ENCODE measurements around the gene ZNF654. TPM values are rescaled to one million over a fixed set of nuclear protein-coding genes. Genes with fewer than 3 reads are reported as not detected.
"Not testable (repeated sequence)": the region's sequence is repeated elsewhere in the genome, so short reads cannot be mapped to it uniquely, and the experiment has no call there.

The ZNF654 gene
- total RNA-seq, 1 donor from 2014 or later: 30.3 TPM

DNA sequence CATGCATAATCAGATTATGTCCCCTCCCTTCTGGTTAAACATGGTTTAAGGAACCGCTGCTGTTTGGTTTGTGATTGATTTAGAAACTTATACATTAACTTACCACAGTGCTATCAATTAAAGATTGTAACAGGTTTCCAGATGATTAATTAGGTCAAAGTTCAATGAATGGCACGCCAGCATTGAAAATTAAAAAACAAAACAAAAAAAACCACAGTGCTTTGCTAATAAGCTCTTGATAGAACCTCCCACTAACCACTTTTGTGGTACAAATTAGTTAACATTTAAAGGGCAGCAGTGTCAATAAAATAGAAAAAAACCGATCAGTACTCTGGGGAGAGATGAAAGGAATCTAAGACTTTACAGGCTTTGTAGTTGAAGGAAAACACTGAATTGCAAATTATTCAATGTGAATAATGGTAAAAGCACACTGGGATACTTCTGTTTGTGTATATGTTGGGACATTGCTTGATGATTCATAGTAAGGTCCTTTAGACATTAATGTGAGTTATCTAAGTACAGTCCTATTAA is 83.1 kb downstream of the ZNF654 start:
- no peak for DNase-seq

DNA sequence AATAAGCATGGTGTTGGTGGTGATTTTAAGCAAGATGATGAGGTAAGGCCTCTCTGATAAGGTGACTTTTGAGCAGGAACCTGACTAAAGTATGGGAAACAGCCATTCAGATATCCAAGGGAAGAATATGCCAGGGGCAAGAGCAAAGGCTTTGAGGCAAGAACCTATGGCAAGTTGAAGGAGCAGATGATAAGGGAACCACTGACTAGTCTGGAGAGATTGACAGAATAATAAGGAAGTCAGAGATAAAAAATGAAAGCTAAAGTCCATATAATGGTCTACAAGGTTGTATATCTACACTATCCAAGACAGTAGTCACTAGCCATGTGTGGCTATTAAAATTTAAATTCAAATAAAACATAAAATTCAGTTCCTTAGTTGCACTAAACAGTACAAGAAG is 88.2 kb downstream of the ZNF654 start:
- DNase-seq: no peak

DNA sequence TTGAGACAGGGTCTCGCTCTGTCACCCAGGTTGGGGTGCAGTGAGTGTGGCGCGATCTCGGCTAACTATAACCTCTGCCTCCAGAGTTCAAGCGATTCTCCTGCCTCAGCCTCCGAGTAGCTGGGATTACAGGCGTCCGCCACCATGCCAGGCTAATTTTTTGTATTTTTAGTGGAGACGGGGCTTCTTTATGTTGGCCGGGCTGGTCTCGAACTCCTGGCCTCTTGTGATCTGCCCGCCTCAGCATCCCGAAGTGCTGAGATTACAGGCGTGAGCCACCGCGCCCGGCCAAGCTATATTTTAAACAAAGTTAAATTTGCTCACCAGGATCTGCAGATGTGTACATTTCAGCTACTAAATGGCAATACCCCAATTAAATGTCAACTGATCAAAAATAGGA is 89.6 kb downstream of the ZNF654 start:
- no peak for DNase-seq

DNA sequence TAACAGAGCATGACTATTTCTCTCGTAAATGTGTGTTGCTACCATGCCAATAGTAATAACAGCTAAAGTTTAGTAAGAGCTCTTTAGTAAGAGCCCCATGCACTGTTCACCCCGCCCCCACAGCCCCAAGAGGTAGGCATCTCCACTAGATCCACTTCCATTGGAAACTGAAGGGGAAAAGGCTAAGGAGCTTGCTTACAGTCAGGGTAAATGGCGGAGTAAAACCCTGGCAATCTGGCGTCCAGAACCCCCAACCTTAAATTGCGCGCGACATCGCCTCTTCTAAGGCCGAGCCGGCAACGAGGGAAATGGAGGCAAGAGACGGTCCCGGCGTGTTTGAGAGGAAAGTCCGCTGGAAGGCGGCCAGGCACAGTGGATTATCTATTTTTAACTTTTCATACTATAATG is 90.0 kb downstream of the ZNF654 start:
- DNase-seq: peak; percentile 15

DNA sequence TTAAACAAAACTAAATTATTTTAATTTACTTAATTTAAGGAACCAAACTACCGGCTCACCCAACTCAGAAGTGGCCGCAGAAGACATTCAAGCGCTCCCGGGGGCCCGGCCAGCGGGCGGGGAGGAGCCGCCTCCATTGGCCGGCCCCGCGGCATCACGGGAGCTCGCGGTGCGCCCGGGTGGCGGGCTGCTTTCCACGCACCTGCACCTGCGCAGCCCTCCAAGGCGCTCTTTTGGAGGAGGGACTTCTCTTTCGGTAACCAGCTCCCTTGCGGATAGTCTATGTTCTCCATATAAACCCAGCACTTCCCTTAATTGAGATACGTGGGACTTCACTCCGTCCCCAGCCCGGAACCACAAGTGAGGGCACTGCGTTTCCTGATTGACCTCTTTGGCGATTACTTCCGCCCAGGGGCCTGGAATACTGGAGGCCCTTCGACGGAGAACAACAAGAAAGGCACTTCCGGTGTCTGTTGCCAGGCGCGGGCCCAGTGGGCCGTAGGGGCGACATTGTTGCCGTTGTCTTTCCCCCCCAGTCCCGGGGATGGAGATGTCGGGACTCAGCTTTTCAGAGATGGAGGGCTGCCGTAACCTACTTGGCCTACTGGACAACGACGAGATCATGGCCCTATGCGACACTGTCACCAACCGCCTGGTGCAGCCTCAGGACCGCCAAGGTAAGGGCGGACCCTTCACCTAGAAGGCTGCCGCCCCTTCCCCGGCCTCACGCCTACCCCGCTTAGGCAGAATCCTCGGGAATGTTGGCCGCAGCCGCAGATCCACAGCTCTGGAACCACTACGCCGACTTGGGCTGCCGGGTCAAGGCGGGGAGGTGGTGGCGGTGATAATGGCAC is 90.7 kb downstream of the ZNF654 start, which contains the start of gene C3orf38:
C3orf38 (plus strand) TSS at position 451 of the 854 bp plus-strand sequence; CDS start at position 545, 94 bp downstream.
- peak; percentile 83 for DNase-seq

DNA sequence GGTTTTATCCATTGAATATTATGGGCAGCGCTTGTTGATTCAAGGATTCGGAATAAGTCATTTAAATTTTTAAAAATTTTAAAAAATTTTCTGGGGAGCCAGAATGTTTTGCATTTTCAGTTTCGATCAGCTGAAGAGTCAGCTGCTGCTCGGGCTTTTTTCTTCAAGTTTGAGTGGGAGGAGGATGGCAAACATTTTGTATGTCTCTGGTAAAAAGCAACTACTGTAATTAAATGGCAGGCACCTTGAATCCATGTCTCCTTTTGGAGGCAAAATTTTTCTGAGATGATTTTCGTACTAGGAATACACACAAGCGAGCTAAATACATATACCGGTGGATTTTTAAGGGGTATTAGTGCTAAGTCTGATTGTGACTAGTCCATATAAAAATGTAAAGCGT is 91.3 kb downstream of the ZNF654 start:
- no peak for DNase-seq

DNA sequence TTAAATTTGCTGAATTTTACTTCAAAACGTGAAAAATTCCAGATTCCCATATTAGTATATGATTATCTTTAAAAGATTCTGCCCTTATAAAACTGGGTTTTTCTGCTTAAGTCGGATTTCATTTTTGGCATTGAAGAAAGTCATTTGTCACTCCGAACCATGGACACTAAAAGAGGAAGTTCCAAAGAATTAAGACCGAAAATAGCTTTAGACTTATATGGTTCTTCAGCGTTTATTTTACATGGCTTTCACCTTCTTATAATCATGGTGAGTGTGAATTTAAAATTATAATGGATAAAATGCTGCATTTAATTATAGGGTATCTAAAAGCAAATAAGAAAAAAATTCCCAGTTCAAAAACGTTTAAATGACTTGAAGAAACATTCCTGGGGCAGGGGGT is 91.8 kb downstream of the ZNF654 start:
- DNase-seq: no peak

DNA sequence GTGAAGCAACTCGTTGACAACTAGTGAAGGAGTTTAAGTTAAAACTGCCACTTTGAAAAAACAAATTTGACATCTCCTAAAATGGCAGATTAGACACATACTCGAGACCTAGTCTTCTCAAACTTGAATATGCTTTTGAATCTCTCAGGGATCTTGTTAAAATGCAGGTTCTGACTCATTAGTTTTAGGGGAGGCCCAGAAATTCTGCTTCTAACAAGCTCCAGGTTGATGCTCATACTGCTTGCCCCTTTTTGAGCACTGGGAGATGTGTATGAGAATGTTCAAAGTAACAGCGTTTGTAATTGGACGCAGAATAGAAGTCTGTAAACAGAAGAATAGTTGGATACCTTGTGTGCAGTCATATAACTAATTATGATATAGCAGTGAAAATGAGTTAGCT is 92.3 kb downstream of the ZNF654 start:
- DNase-seq: no peak

DNA sequence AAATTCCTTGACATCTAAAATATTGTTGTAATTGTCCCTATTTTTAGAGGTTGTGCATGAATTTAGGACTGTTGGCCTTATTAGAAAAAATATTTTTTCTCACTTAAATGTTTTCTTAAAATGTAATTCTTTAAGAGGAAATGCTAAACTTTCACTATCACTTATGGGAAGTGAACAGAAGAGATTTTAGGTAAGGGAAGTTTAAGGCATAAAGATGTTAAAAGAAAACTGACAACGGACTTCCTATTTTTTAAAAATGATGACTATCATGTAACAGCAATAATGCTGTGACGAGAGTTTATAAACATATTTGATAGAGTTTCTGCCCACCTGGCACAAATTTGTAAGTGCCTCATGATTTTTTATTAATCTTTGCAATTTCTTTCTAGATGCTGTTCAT is 93.8 kb downstream of the ZNF654 start:
- no peak for DNase-seq

DNA sequence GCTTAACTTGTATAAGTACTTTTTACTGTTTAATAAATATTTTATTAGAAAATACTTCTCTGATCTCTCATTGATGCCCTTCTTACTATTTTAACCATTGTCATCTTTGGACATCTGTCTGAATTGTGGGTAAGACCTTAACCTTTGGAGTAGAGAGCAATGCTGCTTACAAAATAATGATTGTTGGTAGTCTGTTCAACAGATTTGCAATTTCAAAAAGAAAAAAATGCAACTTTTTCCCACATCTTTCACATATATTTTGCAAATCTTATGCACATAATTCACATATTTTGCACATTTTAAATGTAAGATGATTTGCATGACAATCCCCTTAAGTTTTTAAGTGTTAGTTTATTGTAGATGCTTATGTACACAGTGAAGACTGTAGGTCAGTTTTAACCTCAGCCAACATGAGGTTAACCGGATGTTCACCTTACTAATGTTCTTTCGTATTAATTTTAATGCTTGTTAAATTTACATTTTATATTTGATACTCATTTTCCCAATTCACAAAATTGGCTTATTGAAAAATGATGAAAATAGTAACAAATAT is 107.4 kb downstream of the ZNF654 start:
- no peak for DNase-seq

DNA sequence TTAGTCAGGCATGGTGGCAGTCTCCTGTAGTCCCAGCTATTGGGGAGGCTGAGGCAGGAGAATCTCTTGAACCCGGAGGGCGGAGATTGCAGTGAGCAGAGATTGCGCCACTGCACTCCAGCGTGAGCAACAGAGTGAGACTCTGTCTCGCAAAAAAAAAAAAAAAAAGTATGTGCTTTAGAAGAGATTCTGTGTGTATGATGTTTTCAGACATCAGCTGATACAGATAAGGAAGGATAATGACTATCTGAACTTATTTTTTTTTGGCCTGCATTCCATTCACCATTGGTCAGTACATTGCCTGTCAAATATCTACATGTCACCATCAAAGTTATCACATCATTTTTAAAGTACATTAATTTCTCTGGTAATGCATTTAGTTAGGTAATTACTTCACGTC is 108.1 kb downstream of the ZNF654 start:
- no peak for DNase-seq

DNA sequence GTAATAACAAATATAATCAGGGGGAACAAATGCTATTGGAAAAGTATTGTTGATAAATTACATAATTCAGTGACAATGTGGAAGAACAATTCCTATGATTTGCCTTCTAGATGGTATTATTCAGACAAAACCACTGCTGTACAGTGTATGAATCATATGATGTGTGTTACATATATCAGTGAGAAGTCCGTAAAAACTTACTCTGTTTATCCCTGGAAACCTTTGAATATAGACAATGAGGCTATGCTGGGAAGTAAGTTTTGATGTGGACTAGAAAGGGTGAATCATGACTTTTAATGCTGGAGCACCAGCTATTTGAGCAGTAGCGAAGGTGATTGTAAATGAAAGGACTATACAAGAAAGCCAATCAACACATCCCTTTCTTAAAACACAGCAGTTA is 108.6 kb downstream of the ZNF654 start:
- no peak for DNase-seq

DNA sequence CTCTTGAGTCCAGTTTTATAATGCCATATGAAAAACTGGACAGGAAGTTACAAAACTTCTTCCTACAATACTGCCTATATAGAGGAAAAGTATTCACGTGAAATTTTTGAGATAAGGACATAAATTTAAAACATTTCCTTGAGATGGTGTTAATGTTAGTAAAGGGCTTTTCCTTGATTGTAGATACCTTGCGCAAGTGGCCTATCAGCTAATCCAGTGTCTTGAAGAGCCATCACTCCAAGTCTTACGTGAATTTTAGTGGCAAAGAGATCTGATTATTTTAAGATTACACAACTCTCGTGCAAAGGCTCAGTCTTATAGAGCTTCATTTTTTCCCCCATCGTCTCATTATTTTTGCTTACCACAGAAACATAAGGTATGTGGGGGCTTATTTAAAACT is 109.1 kb downstream of the ZNF654 start:
- DNase-seq: no peak

DNA sequence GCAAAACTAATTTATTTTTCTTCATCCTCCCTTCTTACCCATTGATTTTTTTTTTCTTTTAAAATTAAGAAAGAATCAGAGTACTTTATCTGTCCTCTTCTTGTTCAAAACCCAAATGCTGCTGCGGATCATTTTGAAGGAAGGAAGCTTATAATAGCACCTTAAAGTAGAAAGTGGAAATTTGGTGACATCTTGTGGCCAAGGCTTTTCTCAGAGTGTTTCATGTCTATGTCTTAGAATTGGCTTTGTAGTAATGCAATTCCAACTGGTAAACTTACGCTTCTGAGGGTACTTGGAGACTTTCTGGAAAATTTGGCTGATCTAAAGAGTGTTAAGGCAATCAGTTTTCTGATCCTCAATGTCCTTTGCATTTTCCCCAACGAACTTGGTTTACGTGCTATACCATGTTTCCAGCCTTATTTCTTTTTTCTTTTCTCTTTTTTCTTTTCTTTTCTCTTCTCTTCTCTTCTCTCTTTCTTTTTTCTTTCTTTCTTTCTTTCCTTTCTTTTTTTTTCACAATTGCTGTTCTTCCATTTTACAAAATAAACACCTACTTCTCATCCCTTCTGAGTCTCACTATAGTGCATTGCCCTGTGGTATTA is 121.4 kb downstream of the ZNF654 start:
- DNase-seq: peak; percentile 33

DNA sequence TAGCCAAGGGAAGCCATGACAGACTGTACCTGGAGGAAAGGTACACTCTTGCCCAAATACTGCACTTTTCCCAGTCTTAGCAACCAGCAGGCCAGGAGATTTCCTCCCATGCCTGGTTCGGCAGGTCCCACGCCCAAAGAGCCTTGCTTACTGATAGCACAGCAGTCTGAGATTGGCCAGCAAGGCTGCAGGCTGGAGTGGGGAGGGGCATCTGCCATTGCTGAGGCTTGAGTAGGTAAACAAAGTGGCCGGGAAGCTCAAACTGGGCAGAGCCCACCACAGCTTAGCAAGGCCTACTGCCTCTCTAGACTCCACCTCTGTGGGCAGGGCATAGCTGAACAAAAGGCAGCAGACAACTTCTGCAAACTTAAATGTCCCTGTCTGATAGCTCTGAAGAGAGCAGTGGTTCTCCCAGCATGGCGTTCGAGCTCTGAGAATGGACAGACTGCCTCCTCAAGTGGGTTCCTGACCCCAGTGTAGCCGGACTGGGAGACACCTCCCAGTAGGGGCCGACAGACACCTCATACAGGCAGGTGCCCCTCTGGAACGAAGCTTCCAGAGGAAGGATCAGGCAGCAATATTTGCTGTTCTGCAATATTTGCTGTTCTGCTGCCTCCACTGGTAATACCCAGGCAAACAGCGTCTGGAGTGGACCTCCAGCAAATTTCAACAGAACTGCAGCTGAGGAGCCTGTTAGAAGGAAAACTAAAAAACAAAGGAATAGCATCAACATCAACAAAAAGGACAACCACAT is 123.3 kb downstream of the ZNF654 start:
- DNase-seq: not testable (repeated sequence)

DNA sequence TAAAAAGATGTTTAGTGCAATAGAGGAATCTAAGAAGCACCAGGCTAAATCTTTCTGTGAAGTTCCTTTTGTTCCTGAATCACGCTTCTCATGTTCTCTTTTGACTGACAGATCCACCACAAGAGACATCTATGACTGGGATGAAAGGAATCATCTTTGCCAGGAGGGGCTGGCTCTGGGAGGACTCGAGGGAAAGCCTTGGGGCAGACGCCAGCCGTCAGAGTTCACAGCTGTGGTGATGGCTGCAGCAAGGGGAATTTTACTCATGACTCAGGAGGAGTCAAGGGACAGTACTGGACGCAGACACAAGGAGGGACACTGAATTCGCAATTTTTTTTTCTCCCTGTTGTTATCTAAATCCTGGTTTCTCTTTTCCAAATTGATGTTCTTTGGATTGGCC is 129.4 kb downstream of the ZNF654 start:
- DNase-seq: no peak

DNA sequence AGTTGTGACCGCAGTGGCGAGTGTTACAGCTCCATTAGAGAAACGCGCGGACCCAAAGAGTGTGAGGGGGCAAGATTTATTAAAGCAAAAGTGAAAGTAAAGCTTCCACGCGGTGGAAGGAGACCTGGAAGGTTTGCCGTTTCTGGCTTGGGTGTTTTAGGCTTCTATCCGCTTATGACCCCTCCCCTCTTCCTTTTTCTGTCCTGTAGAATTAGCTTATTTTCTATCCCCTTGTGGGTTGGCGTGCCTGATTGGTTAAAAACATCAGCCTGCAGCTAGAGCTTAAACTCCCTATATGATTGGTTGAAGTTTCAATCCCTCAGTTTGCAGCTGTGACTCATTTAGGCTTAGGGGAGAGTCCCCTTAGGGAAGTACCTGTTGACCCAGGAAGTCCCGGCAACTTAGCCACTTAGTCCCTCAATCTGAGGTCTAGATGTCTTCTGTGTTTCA is 130.3 kb downstream of the ZNF654 start:
- no peak for DNase-seq

DNA sequence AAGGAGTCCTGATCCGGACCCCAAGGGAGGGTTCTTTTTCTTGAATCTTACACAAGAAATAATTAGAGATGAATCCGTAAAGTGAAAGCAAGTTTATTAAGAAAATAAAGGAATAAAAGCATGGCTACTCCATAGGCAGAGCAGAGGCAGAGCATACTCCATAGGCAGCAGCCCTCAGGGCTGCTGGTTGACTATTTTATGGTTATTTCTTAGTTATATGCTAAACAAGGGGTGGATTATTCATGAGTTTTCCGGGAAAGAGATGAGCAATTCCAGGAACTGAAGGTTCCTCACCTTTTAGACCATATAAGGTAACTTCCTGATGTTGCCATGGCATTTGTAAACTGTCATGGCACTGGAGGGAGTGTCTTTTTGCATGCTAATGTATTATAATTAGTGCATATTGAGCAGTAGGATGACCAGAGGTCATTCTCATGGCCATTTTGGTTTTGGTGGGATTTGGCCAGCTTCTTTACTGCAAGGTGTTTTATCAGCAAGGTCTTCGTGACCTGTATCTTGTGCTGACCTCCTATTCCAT is 132.9 kb downstream of the ZNF654 start:
- DNase-seq: no peak

DNA sequence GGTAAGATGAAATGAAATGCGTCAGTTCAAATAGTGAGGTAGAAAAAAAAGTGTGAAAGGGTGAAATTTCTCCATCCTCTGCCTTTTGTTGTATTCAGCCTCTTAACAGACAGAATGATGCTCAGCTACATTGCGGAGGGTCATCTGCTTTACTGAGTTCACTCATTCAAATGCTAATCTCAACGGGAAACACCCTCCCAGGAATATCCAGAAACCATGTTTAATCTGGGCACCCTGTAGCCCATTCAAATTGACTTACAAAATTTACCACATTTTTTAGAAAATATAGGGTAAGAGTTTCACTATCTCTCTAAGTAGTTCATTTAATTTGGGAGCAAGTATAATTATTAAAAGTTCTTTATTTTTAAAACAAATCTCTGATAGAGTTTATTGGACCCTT is 133.6 kb downstream of the ZNF654 start:
- DNase-seq: no peak

All from skin of body (tissue), 2 donors.